Astrocyte (in vitro differentiated cells and primary cell): ENCODE results near the gene ARHGAP26.

Experiments
- EZH2 ChIP-seq: IDR thresholded peaks from 2 replicates; pipeline ENCODE4 v1.6.1; 2012; ENCODE audit warnings: mild to moderate bottlenecking, low read length, inconsistent platforms; ENCODE audit not compliant: insufficient read depth
- TF ChIP-seq, protein P1 (sequence below): IDR thresholded peaks from 2 replicates; pipeline ENCODE4 v1.5.1; 2011; ENCODE audit warnings: low read depth, mild to moderate bottlenecking, inconsistent platforms, low read length, moderate library complexity; ENCODE audit not compliant: insufficient read depth

DNA sequence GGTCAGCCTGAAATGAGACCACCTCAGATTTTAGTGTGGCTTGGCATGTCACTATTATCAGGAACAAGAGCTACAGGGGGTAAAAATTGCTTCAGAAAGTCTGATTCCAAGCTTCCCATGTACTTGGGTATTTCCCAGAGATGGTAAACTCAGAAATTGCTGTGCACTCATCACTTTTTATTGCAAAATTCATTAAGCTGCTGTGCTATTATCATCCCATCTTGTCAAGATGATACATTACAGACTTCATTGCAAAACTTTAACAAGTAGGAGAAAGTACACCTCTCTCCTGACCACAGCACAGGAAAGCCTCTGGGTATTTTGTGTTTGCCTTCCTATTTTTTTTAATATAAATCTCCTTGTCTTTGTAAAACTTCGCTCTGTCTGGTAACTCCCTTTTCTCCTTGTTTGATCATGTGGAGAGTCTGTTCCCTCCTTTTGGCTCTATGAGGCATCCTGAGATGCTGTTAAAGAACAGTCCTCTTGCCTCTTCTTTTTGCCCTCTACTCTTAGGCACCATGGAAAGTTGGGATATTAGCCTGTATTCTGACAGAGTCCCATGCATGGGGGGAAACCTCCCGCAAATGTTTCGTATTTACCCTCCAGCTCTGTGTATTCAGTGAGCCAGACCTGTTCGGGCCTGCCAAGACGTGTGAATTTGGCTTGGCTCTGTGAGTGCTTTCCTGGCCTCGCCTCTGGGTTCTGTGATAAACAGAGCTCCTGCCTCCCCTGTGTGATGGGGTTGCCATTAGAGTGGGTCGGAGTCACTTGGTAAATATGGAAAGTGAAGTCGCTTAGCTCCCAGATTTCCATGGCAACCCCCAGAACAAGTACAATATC, 372.6 kb downstream of the ARHGAP26 start:
- TF ChIP-seq, protein P1, sequence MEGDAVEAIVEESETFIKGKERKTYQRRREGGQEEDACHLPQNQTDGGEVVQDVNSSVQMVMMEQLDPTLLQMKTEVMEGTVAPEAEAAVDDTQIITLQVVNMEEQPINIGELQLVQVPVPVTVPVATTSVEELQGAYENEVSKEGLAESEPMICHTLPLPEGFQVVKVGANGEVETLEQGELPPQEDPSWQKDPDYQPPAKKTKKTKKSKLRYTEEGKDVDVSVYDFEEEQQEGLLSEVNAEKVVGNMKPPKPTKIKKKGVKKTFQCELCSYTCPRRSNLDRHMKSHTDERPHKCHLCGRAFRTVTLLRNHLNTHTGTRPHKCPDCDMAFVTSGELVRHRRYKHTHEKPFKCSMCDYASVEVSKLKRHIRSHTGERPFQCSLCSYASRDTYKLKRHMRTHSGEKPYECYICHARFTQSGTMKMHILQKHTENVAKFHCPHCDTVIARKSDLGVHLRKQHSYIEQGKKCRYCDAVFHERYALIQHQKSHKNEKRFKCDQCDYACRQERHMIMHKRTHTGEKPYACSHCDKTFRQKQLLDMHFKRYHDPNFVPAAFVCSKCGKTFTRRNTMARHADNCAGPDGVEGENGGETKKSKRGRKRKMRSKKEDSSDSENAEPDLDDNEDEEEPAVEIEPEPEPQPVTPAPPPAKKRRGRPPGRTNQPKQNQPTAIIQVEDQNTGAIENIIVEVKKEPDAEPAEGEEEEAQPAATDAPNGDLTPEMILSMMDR, result no peak
- TF ChIP-seq EZH2, result no peak
